HEK293 (cell line): ENCODE measurements around the gene SNX10.

Source experiments
- FEZF1 ChIP-seq: fragments of 450-650 bp; formaldehyde crosslinking; IDR thresholded peaks from 2 replicates; pipeline ENCODE4 v1.5.1; 2016; ENCODE audit warnings: missing biosample characterization, missing genetic modification characterization
- TF ChIP-seq, protein P1 (sequence below): fragments of 450-650 bp; formaldehyde crosslinking; IDR thresholded peaks from 2 replicates; pipeline ENCODE4 v1.5.1; 2017; ENCODE audit warnings: missing biosample characterization, mild to moderate bottlenecking, missing genetic modification characterization, moderate library complexity

DNA sequence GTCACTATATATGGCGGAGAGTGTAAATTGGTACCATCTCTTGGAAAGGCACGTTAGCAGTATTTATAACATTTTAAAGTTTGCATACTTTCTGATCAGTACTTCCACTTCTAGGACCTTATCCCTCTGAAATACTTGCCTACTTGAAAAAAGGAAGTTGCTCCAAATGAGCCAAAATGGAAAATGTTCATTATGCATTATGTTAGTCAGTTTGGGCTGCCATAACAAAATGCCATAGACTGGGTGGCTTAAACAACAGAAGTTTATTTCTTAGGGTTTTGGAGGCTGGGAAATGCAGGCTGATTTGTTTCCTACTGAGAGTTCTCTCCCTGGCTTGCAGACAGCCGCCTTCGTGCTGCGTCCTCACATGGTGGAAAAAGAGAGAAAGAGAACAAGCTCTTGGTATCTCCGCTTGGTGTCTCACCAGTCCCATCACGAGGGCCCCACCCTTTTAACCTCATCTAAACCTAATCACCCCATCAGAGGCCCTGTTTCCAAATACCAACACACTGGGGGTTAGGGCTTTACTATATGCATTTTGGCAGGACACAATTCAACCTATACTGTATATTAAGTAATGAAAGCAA, 6.9 kb downstream of the SNX10 start:
- TF ChIP-seq, protein P1, sequence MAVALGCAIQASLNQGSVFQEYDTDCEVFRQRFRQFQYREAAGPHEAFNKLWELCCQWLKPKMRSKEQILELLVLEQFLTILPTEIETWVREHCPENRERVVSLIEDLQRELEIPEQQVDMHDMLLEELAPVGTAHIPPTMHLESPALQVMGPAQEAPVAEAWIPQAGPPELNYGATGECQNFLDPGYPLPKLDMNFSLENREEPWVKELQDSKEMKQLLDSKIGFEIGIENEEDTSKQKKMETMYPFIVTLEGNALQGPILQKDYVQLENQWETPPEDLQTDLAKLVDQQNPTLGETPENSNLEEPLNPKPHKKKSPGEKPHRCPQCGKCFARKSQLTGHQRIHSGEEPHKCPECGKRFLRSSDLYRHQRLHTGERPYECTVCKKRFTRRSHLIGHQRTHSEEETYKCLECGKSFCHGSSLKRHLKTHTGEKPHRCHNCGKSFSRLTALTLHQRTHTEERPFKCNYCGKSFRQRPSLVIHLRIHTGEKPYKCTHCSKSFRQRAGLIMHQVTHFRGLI, result no peak
- TF ChIP-seq FEZF1 (tag by site-specific recombination), result no peak
